IMR-90 (cell line): ENCODE measurements around the gene LAIR1. TPM values are rescaled to one million over a fixed set of nuclear protein-coding genes. Genes with fewer than 3 reads are reported as not detected.

Experiments
- ATAC-seq: fragments of 200-7000 bp; cut with Tn5 transposase; 2 replicates; pipeline ENCODE4 v1.9.1; 2020; ENCODE audit warnings: low read depth, mild to moderate bottlenecking, moderate library complexity
- BruUV-seq: library from RNA; stranded (reverse); fragments of 400-500 nt; replicated peaks from 2 replicates; lab custom pipeline; 2021; lab: Mats Ljungman, UMichigan
- CTCF ChIA-PET: fragments of 300-600 bp; formaldehyde crosslinking; extraction: SDS; loops from one replicate; lab custom pipeline; 2021; ENCODE audit warnings: antibody characterized with exemption; lab: Yijun Ruan, JAX
- POLR2A ChIA-PET: fragments of 300-600 bp; sonication (Branson Sonifier 250); formaldehyde crosslinking; loops from one replicate; lab custom pipeline; 2022; ENCODE audit warnings: antibody characterized with exemption; ENCODE audit not compliant: unreplicated experiment; lab: Charles Lee
- DNase-seq: peaks from one replicate; pipeline ENCODE4 v3.0.0; 2013
- H2AFZ ChIP-seq: replicated peaks from 2 replicates; pipeline ENCODE3; 2013; ENCODE audit warnings: low read length, mild to moderate bottlenecking; ENCODE audit not compliant: poor library complexity
- H2AK5ac ChIP-seq: 2 replicates; pipeline ENCODE4 v1.6.1; 2013; ENCODE audit warnings: low read depth, low read length, inconsistent platforms
- H2AK9ac ChIP-seq: replicated peaks from 2 replicates; pipeline ENCODE3; 2013; ENCODE audit warnings: mild to moderate bottlenecking, low read depth, low read length, moderate library complexity; ENCODE audit not compliant: poor library complexity
- H2BK120ac ChIP-seq: 2 replicates; pipeline ENCODE4 v1.6.1; 2013; ENCODE audit warnings: low read depth, low read length, inconsistent platforms
- H2BK15ac ChIP-seq: 3 replicates; pipeline ENCODE4 v1.6.1; 2013; ENCODE audit warnings: low read depth, low read length, inconsistent platforms
- H2BK20ac ChIP-seq: 2 replicates; pipeline ENCODE4 v1.6.1; 2013; ENCODE audit warnings: low read depth, mild to moderate bottlenecking, inconsistent platforms, low read length, moderate library complexity
- H2BK5ac ChIP-seq: 2 replicates; pipeline ENCODE4 v1.6.1; 2013; ENCODE audit warnings: mild to moderate bottlenecking, low read depth, low read length, inconsistent platforms; ENCODE audit not compliant: poor library complexity, severe bottlenecking
- H3K14ac ChIP-seq: replicated peaks from 2 replicates; pipeline ENCODE4 v1.6.1; 2013; ENCODE audit warnings: low read depth, low read length, inconsistent platforms
- H3K18ac ChIP-seq: 2 replicates; pipeline ENCODE4 v1.6.1; 2013; ENCODE audit warnings: low read depth, low read length, control low read depth
- H3K23ac ChIP-seq: 2 replicates; pipeline ENCODE4 v1.6.1; 2013; ENCODE audit warnings: low read depth, low read length, inconsistent platforms
- H3K27ac ChIP-seq: 2 replicates; pipeline ENCODE4 v1.5.1; 2013; ENCODE audit warnings: mild to moderate bottlenecking, control low read depth, low read length; ENCODE audit not compliant: insufficient read depth
- H3K27me3 ChIP-seq: 2 replicates; pipeline ENCODE4 v1.6.1; 2013; ENCODE audit warnings: low read length; ENCODE audit not compliant: control insufficient read depth, insufficient read depth
- H3K36me3 ChIP-seq: 2 replicates; pipeline ENCODE4 v1.6.1; 2013; ENCODE audit warnings: low read length, mixed read lengths; ENCODE audit not compliant: control insufficient read depth, insufficient read depth
- H3K4ac ChIP-seq: 2 replicates; pipeline ENCODE4 v1.6.1; 2013; ENCODE audit warnings: low read depth, low read length, inconsistent platforms
- H3K4me1 ChIP-seq: 2 replicates; pipeline ENCODE4 v1.6.1; 2013; ENCODE audit warnings: low read length, mixed read lengths; ENCODE audit not compliant: control insufficient read depth, insufficient read depth
- H3K4me2 ChIP-seq: 2 replicates; pipeline ENCODE4 v1.6.1; 2013; ENCODE audit warnings: low read depth, mild to moderate bottlenecking, control low read depth, low read length, moderate library complexity
- H3K4me3 ChIP-seq: 2 replicates; pipeline ENCODE4 v1.5.1; 2013; ENCODE audit warnings: low read depth, mild to moderate bottlenecking, control low read depth, low read length, moderate library complexity; ENCODE audit not compliant: insufficient read depth
- H3K56ac ChIP-seq: 2 replicates; pipeline ENCODE4 v1.6.1; 2013; ENCODE audit warnings: low read length, inconsistent platforms; ENCODE audit not compliant: insufficient read depth; ENCODE audit errors: extremely low read depth
- H3K79me1 ChIP-seq, 2 experiments: 2 replicates each; pipeline ENCODE4 v1.6.1; 2013; ENCODE audit warnings: low read length in 2 of 2, inconsistent platforms in 1 of 2, low read depth in 1 of 2
- H3K9ac ChIP-seq: 2 replicates; pipeline ENCODE4 v1.6.1; 2013; ENCODE audit warnings: low read depth, low read length, control low read depth
- H3K9me1 ChIP-seq: 2 replicates; pipeline ENCODE4 v1.6.1; 2013; ENCODE audit warnings: low read length, inconsistent platforms; ENCODE audit not compliant: insufficient read depth
- H3K9me3 ChIP-seq: 2 replicates; pipeline ENCODE4 v1.6.1; 2013; ENCODE audit warnings: low read length; ENCODE audit not compliant: control insufficient read depth, insufficient read depth
- H4K20me1 ChIP-seq: 2 replicates; pipeline ENCODE4 v1.6.1; 2013; ENCODE audit warnings: low read length, inconsistent platforms; ENCODE audit not compliant: insufficient read depth
- H4K5ac ChIP-seq: 2 replicates; pipeline ENCODE4 v1.6.1; 2013; ENCODE audit warnings: mild to moderate bottlenecking, low read depth, low read length, control low read depth
- H4K8ac ChIP-seq, 2 experiments: 2 replicates each; pipeline ENCODE4 v1.6.1; 2013; ENCODE audit warnings: low read depth in 2 of 2, low read length in 2 of 2, control low read depth in 1 of 2, inconsistent platforms in 1 of 2
- H4K91ac ChIP-seq: 2 replicates; pipeline ENCODE4 v1.6.1; 2013; ENCODE audit warnings: low read depth, low read length, inconsistent platforms; ENCODE audit not compliant: insufficient read depth
- BHLHE40 ChIP-seq: fragments of 150-350 bp; IDR thresholded peaks from 2 replicates; pipeline ENCODE4 v1.6.1; 2016; ENCODE audit warnings: mild to moderate bottlenecking, low read depth, low read length
- MAZ ChIP-seq: IDR thresholded peaks from 2 replicates; pipeline ENCODE4 v1.6.1; 2012; ENCODE audit warnings: low read depth, mild to moderate bottlenecking, low read length, improper control_type of control experiment, moderate library complexity, borderline replicate concordance
- RAD21 ChIP-seq: IDR thresholded peaks from 2 replicates; pipeline ENCODE4 v1.6.1; 2012; ENCODE audit warnings: low read length, improper control_type of control experiment
- WGBS, 2 experiments: methylation state at CpG; one replicate each; pipeline versions ENCODE4 v1.1.5 to v1.1.7; 2013; ENCODE audit warnings: missing lambda C conversion rate in 2 of 2; ENCODE audit not compliant: insufficient read length in 1 of 2; ENCODE audit errors: extremely low coverage in 2 of 2; 5-methylcytosine and 5-hydroxymethylcytosine counted together
- dilution Hi-C: fragments of 300-500 bp; cut with HindIII; formaldehyde crosslinking; loops from one replicate; pipeline ENCODE4 v1.14.3; 2018; ENCODE audit warnings: low sequenced_read_pairs; ENCODE audit not compliant: unreplicated experiment
- in situ Hi-C: fragments of 300-500 bp; cut with MboI; formaldehyde crosslinking; loops from 3 replicates; pipeline ENCODE4 v1.14.3; 2019; ENCODE audit warnings: low sequenced_read_pairs, inconsistent platforms, mixed read lengths
- intact Hi-C: fragments of 100-400 bp; cut with micrococcal nuclease; formaldehyde crosslinking; loops from 2 replicates; pipeline ENCODE4 v1.10.0; 2022
- polyA plus RNA-seq, 3 experiments: library from polyadenylated mRNA; depleted of rRNA; stranded (reverse); fragments of >200 nt; gene quantifications; 2 replicates each; pipeline ENCODE4 v1.2.3, GENCODE V29; 2012; ENCODE audit warnings: low replicate concordance in 1 of 3
- total RNA-seq: library from RNA; depleted of rRNA; stranded (reverse); fragments of >200 nt; gene quantifications from 2 replicates; pipeline ENCODE4 v1.2.3, GENCODE V29; 2012

Gene LAIR1
- total and polyA plus RNA-seq, 2 of the 4 experiments (the other 2 are of a cell fraction): not detected

GRCh38 chr19:54354761-54355160, 10.0 kb downstream of the LAIR1 start:
- no peak overlapping the region for H3K27ac ChIP-seq
- H4K91ac ChIP-seq: no peak overlapping the region
- no peak overlapping the region for H2AFZ ChIP-seq
- no peak overlapping the region for H2BK120ac ChIP-seq
- ATAC-seq (no peak), DNase-seq (no peak)
- H4K20me1 ChIP-seq: no peaks in the 10 kb centered on the region
- no peak overlapping the region for H2BK15ac ChIP-seq
- no peak overlapping the region for H4K8ac ChIP-seq
- BruUV-seq: no TSS peak
- H3K4ac ChIP-seq: no peak overlapping the region
- no peaks in the 10 kb centered on the region for H3K9me1 ChIP-seq
- H3K23ac ChIP-seq: no peak overlapping the region
- H2BK5ac ChIP-seq: no peak overlapping the region
- in situ Hi-C loops (no loop called here), dilution Hi-C loops (no loop called here), intact Hi-C loops (no loop called here)
- no peaks in the 10 kb centered on the region for H3K4me1 ChIP-seq
- ChIA-PET CTCF (no interaction called here), POLR2A (no interaction called here)
- no peak overlapping the region for H3K18ac ChIP-seq
- H3K79me1 ChIP-seq: no peaks in the 10 kb centered on the region
- TF ChIP-seq BHLHE40: no peak
- TF ChIP-seq MAZ: no peak
- TF ChIP-seq RAD21: no peak
- H2AK5ac ChIP-seq: no peak overlapping the region
- whole genome bisulfite sequencing, 2 experiments: 8% methylated on average over 2 of the region's 3 CpGs; no CpG with 5 or more reads in 1 of the 2 experiments
- no peak overlapping the region for H3K14ac ChIP-seq
- no peak overlapping the region for H3K56ac ChIP-seq
- H3K27me3 ChIP-seq: no peaks in the 10 kb centered on the region
- H3K36me3 ChIP-seq: no peaks in the 10 kb centered on the region
- no peak overlapping the region for H2AK9ac ChIP-seq
- no peak overlapping the region for H3K9ac ChIP-seq
- no peak overlapping the region for H2BK20ac ChIP-seq
- no peak overlapping the region for H3K4me2 ChIP-seq
- H3K9me3 ChIP-seq: peaks cover 14% of the 10 kb centered on the region; the same call in 1 of the 2 replicates
- H3K4me3 ChIP-seq: no peak overlapping the region
- H4K5ac ChIP-seq: no peak overlapping the region
